ENCODE data around the gene HCFC1R1. TPM values are rescaled to one million over a fixed set of nuclear protein-coding genes. Genes with fewer than 3 reads are reported as not detected.

The HCFC1R1 gene
- total and polyA plus RNA-seq, 4 experiments from 2014 or later, result 16.0 to 23.8 (median 18.2) TPM

DNA sequence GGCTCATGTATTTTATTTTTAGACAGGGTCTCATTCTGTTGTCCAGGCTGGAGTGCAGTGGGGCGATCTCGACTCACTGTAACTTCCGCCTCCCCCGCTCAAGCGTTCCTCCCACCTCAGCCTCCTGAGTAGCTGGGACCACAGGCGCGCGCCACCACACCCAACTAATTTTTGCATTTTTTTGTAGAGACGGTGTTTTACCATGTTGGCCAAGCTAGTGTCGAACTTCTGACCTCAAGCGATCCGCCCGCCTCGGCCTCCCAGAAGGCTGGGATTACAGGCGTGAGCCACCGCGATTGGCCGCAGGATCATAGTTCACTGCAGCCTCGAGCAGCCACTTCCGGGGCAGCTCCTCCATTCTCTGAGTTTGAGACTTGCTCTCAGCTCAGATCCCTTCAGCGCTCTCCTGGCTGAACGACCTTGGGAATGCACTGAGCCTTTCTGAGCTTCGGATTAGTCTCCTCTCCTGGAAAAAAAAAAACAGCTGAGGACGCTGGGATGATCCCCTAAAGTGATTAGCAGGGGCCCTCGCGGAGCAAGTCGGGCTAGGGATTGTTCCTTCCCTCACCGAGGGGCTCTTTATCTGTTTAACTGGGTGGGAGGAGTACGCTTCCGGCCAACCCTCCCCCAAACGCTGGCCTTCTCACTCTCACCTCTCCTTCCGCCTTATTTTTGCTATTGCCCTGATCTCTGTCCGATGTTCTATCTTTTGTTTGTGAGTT, 42.4 kb downstream of the HCFC1R1 start:
- CTCF ChIA-PET (ENCODE audit: partially characterized antibody), result interaction anchor here (0.8 to 1.2 kb wide), 4 partner anchors 9 to 96 kb away, joined by 3 to 4 read pairs (median 3); no protein-coding TSS in a partner anchor
- DNase-seq, result no peak
- no peaks in the 10 kb centered on the region for H3K9me3 ChIP-seq (ENCODE audit: control insufficient read depth in 1 of 2, low read length in 2 of 2)
- H3K36me3 ChIP-seq (ENCODE audit: insufficient read depth, low read length), result no peaks in the 10 kb centered on the region
- no peaks in the 10 kb centered on the region for H3K27me3 ChIP-seq (ENCODE audit: insufficient read depth, low read length)
- peak overlapping the region in 1 of 2 donors; percentile 73 for H3K4me3 ChIP-seq (ENCODE audit: low read length in 2 of 2)
- Mint-ChIP-seq H3K27me3 (peaks cover 2% of the 10 kb centered on the region in 2 donors), H3K4me1 (peaks cover 0 to 14% (median 6%) of the 10 kb centered on the region in 4 donors), H3K27ac (peak overlapping the region in 5 of 7 donors; percentile 55 to 89 (median 68)), H3K9me3 (no peaks in the 10 kb centered on the region), H3K4me3 (peak overlapping the region; percentile 79 to 87 (median 84)), H3K36me3 (peaks cover 0 to 1% of the 10 kb centered on the region in 2 donors)
- intact Hi-C loops (cut with micrococcal nuclease), result no loop called here
- peaks cover 16% of the 10 kb centered on the region for H3K4me1 ChIP-seq (ENCODE audit: insufficient read depth, low read length)
- POLR2A ChIA-PET (ENCODE audit: partially characterized antibody), result interaction anchor here (0.6 to 5.4 kb wide), 7 partner anchors 14 to 148 kb away, joined by 3 to 49 read pairs (median 5); partner anchors contain the start of genes FLYWCH1, FLYWCH2, KREMEN2 and PAQR4
- no peak overlapping the region for H3K27ac ChIP-seq (ENCODE audit: low read depth, low read length)

DNA sequence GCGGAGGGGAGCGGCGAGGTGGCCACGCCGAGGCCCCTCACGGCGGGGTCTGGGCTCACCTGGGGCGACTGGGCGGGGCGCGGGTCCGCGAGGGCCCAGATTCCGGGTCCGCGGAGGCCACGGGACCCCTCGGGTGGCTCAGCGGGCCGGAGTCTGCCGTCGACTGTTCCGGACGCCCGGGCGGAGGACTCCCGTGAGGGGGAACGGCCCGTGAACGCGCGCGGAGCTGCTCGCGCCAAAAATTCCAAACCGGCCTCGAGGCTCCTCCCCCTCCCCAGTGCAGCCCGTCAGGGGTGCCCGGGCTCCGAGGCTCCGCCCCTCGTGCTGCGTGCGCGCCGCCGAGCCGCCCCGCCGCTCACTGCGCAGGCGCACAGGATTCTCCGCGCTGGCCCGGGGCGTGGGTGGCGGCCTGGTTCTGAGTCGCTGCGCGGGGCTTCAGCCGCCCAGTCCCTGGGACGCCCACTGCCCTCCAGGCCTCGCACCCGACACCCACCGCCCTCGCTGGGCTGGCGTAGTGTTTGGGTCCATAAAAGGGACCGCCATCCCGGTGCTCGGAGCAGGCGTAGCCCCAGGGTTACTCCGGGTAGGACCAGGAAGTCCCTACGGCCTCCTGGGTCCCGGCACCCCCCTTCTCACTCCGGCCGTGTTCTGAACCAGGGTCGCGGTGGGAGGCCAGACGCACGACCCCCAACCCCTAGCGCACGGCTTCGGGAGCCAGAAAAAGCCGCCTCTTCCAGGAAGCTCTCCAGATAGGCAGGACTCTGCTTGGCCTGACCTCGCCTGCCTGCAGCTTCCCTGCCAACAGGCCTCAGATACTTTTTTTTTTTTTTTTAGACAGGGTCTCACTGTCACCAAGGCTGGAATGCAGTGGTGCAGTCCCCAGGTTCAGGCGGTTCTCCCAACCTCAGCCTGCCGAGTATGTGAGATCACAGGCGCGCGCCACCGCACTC, 43.2 kb downstream of the HCFC1R1 start, which contains the start of gene PKMYT1:
TSS of gene PKMYT1 (minus strand) at position 220 of the 950 bp plus-strand sequence. CDS start 789 bp downstream, outside the sequence.
- intact Hi-C loops (cut with micrococcal nuclease), result loop anchor here (1.0 kb wide), 2 partner anchors 11 to 144 kb away; partner anchors contain the start of gene PAQR4
- DNase-seq, result peak; percentile 87 to 97 (median 95)
- no peaks in the 10 kb centered on the region for H3K9me3 ChIP-seq (ENCODE audit: control insufficient read depth in 1 of 2, low read length in 2 of 2)
- peaks cover 16% of the 10 kb centered on the region for H3K4me1 ChIP-seq (ENCODE audit: insufficient read depth, low read length)
- Mint-ChIP-seq H3K36me3 (peaks cover 0 to 1% of the 10 kb centered on the region in 2 donors), H3K27ac (peak within 1 kb of the TSS; percentile 55 to 89 (median 75)), H3K9me3 (no peaks in the 10 kb centered on the region), H3K4me1 (peaks cover 0 to 14% (median 6%) of the 10 kb centered on the region in 4 donors), H3K4me3 (peak within 1 kb of the TSS; percentile 77 to 85 (median 84)), H3K27me3 (peaks cover 2% of the 10 kb centered on the region in 2 donors)
- ChIA-PET CTCF (ENCODE audit: partially characterized antibody) (interaction anchor here (0.5 to 1.2 kb wide), 5 partner anchors 8 to 97 kb away, joined by 3 to 4 read pairs (median 3); no protein-coding TSS in a partner anchor), POLR2A (ENCODE audit: partially characterized antibody) (interaction anchor here (0.6 to 5.4 kb wide), 7 partner anchors 13 to 149 kb away, joined by 3 to 49 read pairs (median 5); partner anchors contain the start of genes FLYWCH1, FLYWCH2, KREMEN2 and PAQR4)
- H3K27me3 ChIP-seq (ENCODE audit: insufficient read depth, low read length), result no peaks in the 10 kb centered on the region
- peak within 1 kb of the TSS; percentile 57 to 73 for H3K4me3 ChIP-seq (ENCODE audit: low read length in 2 of 2)
- peak within 1 kb of the TSS; percentile 84 for H3K27ac ChIP-seq (ENCODE audit: low read depth, low read length)
- H3K36me3 ChIP-seq (ENCODE audit: insufficient read depth, low read length), result no peaks in the 10 kb centered on the region

DNA sequence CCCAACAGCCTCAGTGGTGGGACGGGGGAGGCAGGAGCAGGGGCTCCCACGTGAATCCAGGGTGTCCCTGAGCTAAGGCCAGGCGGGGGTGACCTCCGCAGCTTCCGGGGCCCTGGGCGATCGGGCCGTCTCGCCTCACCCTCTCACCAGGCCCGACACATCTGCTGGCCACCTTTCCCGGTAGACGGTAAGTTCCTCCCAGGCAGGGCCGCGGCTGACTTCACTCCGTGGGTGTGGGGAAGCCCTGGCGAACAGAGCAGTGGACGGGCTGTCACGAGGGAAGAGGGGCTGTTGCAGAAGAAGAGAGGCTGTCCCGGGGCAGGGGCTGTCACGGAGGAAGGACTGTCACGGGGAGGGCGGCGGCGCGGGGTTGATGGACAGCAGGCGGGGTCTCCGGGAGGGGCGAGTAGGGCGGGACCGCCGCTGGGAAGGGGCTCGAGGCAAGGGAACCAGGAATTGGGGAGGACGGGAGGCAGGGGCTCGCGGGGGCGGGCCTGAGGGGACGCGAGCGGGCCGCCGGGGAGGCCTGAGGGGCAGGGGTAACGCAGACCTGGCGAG, 44.0 kb downstream of the HCFC1R1 start:
- ChIA-PET POLR2A (ENCODE audit: partially characterized antibody) (interaction anchor here (0.7 to 5.4 kb wide), 4 partner anchors 12 to 149 kb away, joined by 3 to 49 read pairs (median 8); partner anchors contain the start of genes FLYWCH1, KREMEN2 and PAQR4), CTCF (ENCODE audit: partially characterized antibody) (no interaction called here)
- Histone ChIP-seq H3K36me3 (ENCODE audit: insufficient read depth, low read length) (no peaks in the 10 kb centered on the region), H3K4me3 (ENCODE audit: low read length in 2 of 2) (peak overlapping the region in 1 of 2 donors; percentile 73), H3K27me3 (ENCODE audit: insufficient read depth, low read length) (no peaks in the 10 kb centered on the region), H3K27ac (ENCODE audit: low read depth, low read length) (peak overlapping the region; percentile 84), H3K4me1 (ENCODE audit: insufficient read depth, low read length) (peaks cover 16% of the 10 kb centered on the region), H3K9me3 (ENCODE audit: control insufficient read depth in 1 of 2, low read length in 2 of 2) (no peaks in the 10 kb centered on the region)
- DNase-seq, result no peak
- Mint-ChIP-seq H3K27ac (no peak overlapping the region), H3K9me3 (no peaks in the 10 kb centered on the region), H3K36me3 (peaks cover 0 to 1% of the 10 kb centered on the region in 2 donors), H3K4me3 (peak overlapping the region in 6 of 8 donors; percentile 50 to 77 (median 63)), H3K4me1 (peaks cover 0 to 14% (median 6%) of the 10 kb centered on the region in 4 donors), H3K27me3 (peaks cover 2% of the 10 kb centered on the region in 2 donors)
- intact Hi-C loops (cut with micrococcal nuclease), result loop anchor here (1.0 kb wide), 2 partner anchors 10 to 145 kb away; partner anchors contain the start of gene PAQR4

DNA sequence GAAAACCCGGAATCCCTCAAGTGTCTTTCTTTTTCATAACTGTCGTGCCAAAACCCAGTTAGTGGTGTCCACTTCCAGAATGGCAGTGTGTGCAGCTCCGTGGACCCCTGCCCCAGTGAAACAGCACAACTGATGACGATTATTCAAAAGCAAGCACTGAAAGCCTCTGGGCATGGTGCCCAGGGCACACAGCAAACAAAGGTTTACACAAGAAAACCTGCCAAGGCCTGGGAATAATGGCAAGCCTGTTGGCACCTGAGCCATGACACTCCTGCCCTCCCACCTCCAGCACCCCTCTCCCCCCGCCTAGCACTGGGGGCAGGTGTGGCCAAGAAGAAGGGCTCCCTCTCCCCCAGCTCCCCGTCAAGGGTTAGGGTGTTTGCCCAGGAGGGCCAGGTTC, 46.3 kb downstream of the HCFC1R1 start:
- no peaks in the 10 kb centered on the region for H3K9me3 Mint-ChIP-seq
- Histone ChIP-seq H3K4me3 (ENCODE audit: low read length in 2 of 2) (no peak overlapping the region), H3K9me3 (ENCODE audit: control insufficient read depth in 1 of 2, low read length in 2 of 2) (no peaks in the 10 kb centered on the region), H3K36me3 (ENCODE audit: insufficient read depth, low read length) (no peaks in the 10 kb centered on the region), H3K27ac (ENCODE audit: low read depth, low read length) (no peak overlapping the region), H3K4me1 (ENCODE audit: insufficient read depth, low read length) (peaks cover 11% of the 10 kb centered on the region), H3K27me3 (ENCODE audit: insufficient read depth, low read length) (no peaks in the 10 kb centered on the region)
- ChIA-PET POLR2A (ENCODE audit: partially characterized antibody) (no interaction called here), CTCF (ENCODE audit: partially characterized antibody) (interaction anchor here (1.6 to 1.7 kb wide), 2 partner anchors 7 to 16 kb away, joined by 4 to 5 read pairs; no protein-coding TSS in a partner anchor)
- no peak overlapping the region for H3K4me3 Mint-ChIP-seq
- no peak overlapping the region for H3K27ac Mint-ChIP-seq
- H3K36me3 Mint-ChIP-seq, result peaks cover 0 to 1% of the 10 kb centered on the region in 2 donors
- H3K27me3 Mint-ChIP-seq, result peaks cover 2% of the 10 kb centered on the region in 2 donors
- intact Hi-C loops (cut with micrococcal nuclease), result no loop called here
- DNase-seq, result no peak
- H3K4me1 Mint-ChIP-seq, result peaks cover 0 to 9% (median 5%) of the 10 kb centered on the region in 4 donors

DNA sequence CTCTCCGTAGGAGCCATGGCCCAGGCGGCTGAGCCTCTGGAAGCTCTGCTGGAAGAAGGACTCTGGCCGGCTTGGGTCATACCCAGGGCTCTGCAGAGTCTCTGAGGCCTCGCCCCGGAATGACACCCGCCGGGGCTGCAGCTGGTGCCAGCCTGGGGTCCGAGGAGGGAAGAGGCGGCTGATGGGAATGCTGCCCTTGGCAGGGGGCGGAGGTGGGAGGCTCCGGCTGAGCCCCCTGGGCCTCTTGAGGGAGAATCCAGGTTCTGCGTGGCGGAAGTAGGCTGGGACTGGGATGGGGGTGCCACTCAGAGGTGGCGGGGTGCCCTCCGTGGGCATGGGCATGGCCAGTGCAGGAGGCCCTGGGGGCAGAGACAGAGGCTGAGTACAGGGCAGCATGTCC, 47.1 kb downstream of the HCFC1R1 start:
- H3K4me1 Mint-ChIP-seq, result peaks cover 0 to 9% (median 3%) of the 10 kb centered on the region in 4 donors
- Histone ChIP-seq H3K36me3 (ENCODE audit: insufficient read depth, low read length) (no peaks in the 10 kb centered on the region), H3K9me3 (ENCODE audit: control insufficient read depth in 1 of 2, low read length in 2 of 2) (no peaks in the 10 kb centered on the region), H3K27me3 (ENCODE audit: insufficient read depth, low read length) (no peaks in the 10 kb centered on the region), H3K27ac (ENCODE audit: low read depth, low read length) (no peak overlapping the region), H3K4me1 (ENCODE audit: insufficient read depth, low read length) (peaks cover 11% of the 10 kb centered on the region), H3K4me3 (ENCODE audit: low read length in 2 of 2) (no peak overlapping the region)
- peaks cover 0 to under 1% of the 10 kb centered on the region in 2 donors for H3K36me3 Mint-ChIP-seq
- CTCF ChIA-PET (ENCODE audit: partially characterized antibody), result no interaction called here
- intact Hi-C loops (cut with micrococcal nuclease), result no loop called here
- POLR2A ChIA-PET (ENCODE audit: partially characterized antibody), result no interaction called here
- no peak for DNase-seq
- no peak overlapping the region for H3K27ac Mint-ChIP-seq
- peak overlapping the region in 1 of 8 donors; percentile 44 for H3K4me3 Mint-ChIP-seq
- H3K27me3 Mint-ChIP-seq, result peaks cover 2% of the 10 kb centered on the region in 2 donors
- H3K9me3 Mint-ChIP-seq, result no peaks in the 10 kb centered on the region

DNA sequence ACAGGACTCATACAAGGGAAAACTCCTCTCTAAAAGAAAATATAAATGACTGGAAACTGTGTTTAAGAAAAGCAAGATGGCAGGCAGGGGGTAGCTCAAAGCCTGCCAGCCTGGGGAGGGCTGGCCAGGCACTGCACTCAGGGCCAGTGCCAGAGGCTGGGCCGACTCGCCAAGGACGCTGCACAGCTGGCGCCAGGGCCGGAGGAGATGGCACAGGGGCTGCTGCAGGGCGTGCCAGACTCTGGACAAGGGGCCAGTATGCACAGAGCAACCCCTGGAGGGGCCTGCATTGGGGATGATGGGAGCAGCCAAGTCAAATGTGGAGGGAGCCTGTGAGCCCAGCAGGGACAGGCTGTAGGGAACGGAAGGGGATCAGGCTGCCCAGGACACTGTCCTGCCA, 47.5 kb downstream of the HCFC1R1 start:
- Histone ChIP-seq H3K9me3 (ENCODE audit: control insufficient read depth in 1 of 2, low read length in 2 of 2) (no peaks in the 10 kb centered on the region), H3K27me3 (ENCODE audit: insufficient read depth, low read length) (no peaks in the 10 kb centered on the region), H3K4me3 (ENCODE audit: low read length in 2 of 2) (no peak overlapping the region), H3K27ac (ENCODE audit: low read depth, low read length) (no peak overlapping the region), H3K36me3 (ENCODE audit: insufficient read depth, low read length) (no peaks in the 10 kb centered on the region), H3K4me1 (ENCODE audit: insufficient read depth, low read length) (peaks cover 11% of the 10 kb centered on the region)
- intact Hi-C loops (cut with micrococcal nuclease), result no loop called here
- DNase-seq, result no peak
- no peak overlapping the region for H3K4me3 Mint-ChIP-seq
- H3K27me3 Mint-ChIP-seq, result peaks cover 2% of the 10 kb centered on the region in 2 donors
- H3K4me1 Mint-ChIP-seq, result peaks cover 0 to 7% (median 1%) of the 10 kb centered on the region in 4 donors
- CTCF ChIA-PET (ENCODE audit: partially characterized antibody), result interaction anchor here (1.3 kb wide), 1 partner anchor 17 kb away, joined by 4 read pairs; no protein-coding TSS in a partner anchor
- H3K9me3 Mint-ChIP-seq, result no peaks in the 10 kb centered on the region
- no peak overlapping the region for H3K27ac Mint-ChIP-seq
- POLR2A ChIA-PET (ENCODE audit: partially characterized antibody), result no interaction called here
- H3K36me3 Mint-ChIP-seq, result no peaks in the 10 kb centered on the region

Data from CD4-positive, alpha-beta memory T cell (primary cell).